NCI-H524 (cell line): ENCODE measurements around the gene ZRANB3.

Source experiments
- DNase-seq, 2 experiments: peaks; one replicate each; lab custom pipeline; 2025; lab: John Stamatoyannopoulos, UW

Gene ZRANB3

GRCh38 chr2:135252805-135253458 lies 278.1 kb downstream of the ZRANB3 start:
- no peak for DNase-seq

DNA sequence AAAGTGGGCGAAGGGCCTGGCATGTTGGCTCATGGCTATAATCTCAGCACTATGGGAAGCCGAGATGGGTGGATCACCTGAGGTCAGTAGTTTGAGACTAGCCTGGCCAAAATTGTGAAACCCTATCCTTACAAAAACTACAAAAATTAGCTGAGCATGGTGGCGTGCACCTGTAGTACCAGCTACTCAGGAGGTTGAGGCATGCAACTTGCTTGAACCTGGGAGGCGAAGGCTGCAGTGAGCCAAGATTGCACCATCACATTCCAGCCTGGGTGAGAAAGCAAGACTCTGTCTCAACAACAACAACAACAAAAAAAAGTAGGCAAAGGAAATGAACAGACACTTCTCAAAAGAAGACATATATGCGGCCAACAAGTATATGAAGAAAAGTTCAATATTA lies 282.4 kb downstream of the ZRANB3 start:
- DNase-seq: no peak

DNA sequence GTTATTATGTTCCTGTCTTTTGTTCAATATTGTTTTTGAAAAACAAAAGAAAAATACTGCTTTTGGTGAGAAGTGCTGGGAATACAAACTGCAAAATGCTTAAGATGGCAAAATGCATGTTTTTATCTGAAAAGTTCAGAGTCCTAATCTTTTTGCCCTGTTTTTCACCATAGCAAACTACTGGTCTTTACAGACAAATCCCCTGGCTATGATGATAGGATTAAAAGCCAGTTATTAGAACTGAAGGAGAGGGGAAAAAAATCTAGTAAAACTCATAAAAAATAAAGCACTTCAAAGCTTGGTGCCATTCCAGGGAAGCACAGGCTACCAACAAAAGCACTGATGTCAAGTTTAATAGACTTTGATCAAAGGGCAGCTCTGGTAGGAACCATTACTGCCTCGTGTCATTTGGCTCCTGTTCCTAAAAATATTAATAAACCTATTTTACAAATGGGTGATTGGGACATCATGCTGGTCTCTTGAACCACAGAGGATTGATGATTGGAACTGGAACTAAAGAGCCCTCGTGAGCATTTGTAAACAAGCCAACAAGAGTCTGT lies 284.2 kb downstream of the ZRANB3 start:
- no peak for DNase-seq

GRCh38 chr2:135245071-135245470 lies 285.9 kb downstream of the ZRANB3 start:
- no peak for DNase-seq

GRCh38 chr2:135238651-135239050 lies 292.4 kb downstream of the ZRANB3 start:
- DNase-seq: no peak

DNA sequence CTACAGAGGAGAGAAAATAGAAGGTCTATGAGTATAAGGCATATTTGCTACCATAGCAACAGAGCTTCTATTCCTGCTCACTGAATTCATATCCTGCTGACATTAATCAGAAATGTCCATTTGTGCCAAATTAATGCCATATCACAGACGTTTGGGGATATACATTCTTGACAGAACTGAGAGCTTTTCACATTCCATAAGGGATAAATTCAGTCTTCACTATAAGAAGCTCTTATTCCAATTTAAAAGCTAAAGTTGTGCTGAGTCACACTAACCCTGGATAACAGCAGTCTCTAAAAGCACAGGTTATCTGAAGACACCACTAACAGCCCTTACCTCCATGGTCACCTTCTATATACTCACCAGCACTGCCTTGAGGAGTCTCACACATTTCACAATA lies 300.9 kb downstream of the ZRANB3 start:
- DNase-seq: no peak

DNA sequence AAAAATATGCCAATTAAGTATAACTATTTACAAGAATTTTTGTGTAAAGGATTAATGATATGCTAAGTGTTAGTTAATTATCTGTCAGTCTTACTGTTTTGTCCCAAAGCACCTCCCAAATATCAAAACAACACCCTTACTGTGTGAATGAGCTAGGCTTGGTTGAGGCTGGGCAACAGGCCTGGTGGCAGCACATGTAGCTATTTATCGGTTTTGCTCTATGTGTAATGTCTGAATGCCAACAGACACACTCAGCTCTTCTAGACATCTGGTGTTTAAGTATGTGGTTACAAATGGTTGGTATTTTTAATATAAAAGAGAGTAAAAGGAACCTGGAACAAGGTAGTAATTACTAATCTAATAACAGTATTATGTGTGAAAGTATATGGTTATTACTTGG lies 303.6 kb downstream of the ZRANB3 start:
- no peak for DNase-seq

DNA sequence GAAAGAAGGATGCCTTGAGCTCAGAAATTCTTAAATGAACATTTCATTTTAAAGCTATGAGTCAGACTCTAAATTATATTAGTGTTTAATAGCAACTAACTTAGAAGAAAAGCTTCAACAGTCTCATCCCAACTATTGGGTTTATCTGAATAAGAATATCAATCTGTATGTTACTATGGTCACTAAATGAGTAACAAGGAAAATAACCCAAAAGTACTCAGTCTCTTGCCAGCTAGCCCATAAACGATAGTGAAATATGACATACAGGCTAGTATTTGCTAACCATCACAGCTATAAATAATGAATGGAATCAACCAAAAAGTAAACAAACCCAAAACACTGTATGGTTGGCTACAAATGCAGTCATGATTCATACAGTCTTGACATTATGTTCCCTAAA lies 304.1 kb downstream of the ZRANB3 start:
- no peak for DNase-seq

- no peak for DNase-seq
These were observed 305.2 kb downstream of the ZRANB3 start for GRCh38 chr2:135225781-135226180.

DNA sequence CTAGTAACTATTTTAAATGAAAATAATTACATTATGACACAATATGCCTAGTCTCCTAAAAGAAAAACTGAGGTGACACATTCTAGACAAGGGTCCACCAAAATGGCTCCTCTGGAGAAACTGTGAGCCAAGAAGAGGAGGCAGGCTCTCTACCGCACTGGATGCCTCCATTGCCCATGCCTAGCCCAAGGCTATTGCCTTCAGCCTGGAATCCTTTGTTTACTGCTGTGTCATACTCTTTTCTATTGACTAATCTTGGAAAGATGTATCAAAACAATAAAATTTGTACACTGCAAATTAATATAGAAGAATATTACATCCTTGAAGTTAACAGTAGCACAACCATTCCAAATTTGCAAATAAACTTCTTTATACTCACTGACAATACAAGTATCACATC lies 311.8 kb downstream of the ZRANB3 start:
- DNase-seq: no peak

DNA sequence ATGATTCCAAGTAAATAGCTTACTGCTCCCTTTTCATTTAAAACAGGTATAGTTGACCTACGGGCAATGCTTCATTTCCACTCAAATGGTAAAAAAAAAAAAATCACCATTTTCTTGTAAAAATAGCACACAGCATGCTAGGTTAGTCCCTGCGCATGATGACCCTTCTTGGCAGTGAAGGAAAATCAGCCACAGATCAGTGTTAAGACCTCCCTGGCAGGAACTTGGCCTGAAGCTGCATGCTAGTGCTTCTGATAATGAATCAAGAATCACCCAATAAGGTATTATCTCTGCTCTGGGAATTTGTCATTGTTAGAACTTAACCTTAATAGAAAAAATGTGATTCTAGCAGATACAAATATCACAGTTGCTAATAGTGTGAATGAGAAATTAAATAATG lies 312.6 kb downstream of the ZRANB3 start:
- DNase-seq: no peak

DNA sequence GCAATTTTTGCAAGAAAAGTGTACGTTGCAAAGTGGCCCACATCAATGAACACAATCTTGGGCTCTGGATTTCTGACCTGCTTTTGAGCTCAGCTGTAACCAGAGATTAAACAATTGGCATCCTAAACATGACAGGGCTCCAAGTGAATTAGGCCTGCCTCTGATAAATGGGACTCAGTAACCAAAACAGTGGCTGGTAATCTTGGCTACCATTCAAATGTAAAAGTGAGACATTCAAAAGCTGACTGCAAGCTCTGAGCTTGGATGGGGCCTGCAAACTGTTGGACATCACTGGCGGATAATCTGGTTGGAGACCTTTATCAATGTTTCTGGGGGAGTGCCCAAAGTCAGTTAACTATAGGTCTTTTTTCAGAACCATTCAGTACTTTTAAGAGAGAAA lies 318.3 kb downstream of the ZRANB3 start:
- DNase-seq: no peak

DNA sequence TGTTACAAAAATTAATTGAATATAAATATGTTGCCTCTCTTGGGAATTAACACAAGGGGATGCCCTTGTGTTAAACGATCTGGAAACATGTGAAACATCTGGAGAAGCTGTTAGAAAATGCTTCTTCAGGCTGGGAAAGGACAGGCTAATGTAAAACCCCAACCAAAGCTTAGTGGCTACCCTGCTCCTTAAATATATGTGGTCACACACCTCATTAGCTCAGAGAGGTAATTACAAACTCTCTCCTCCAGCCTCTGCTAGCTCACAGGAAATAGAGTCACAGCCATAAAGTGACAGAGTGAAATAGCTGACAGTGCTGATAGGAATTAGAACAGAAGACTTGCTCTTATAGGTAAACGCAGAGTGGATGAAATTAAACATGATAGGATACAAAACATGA lies 323.0 kb downstream of the ZRANB3 start:
- DNase-seq: peak in 1 of 2 experiments; percentile 30

DNA sequence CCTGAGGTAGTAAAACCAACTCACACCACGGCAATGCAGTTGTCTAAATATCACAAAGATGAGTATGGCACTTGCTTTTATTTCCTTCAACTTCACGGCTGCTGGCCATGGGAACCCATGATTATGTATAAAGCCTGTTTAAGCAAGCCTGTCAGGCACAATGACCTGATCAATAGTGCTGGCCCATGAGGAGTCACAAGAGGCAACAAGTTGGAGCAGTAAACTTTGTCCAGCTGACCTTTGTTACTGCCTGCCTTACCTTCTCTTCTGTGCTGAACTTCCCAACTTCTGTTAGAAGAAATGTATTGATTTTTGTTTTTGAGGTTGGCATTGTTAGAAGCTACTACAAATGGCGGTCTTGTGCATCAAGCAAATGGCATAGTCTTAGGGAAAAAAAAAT lies 327.1 kb downstream of the ZRANB3 start:
- DNase-seq: no peak

DNA sequence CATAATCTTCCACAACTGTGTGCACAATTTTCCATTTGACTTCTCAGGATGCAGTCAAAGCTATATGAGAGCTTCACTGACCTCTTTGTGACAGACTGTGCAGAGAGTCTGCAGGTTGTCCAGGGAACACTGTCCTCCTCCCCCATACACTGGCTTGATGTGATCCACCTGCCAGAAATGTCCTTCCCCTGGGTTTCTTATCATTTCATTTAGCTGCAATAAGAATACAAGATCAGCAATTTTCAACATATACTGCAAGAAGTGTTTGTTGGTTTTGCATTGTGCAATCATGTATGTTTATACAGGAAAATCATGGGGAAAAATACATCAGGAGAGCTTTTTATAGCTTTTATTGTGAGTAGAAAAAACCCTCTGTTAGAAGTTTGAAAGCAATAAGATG lies 328.3 kb downstream of the ZRANB3 start:
- no peak for DNase-seq

DNA sequence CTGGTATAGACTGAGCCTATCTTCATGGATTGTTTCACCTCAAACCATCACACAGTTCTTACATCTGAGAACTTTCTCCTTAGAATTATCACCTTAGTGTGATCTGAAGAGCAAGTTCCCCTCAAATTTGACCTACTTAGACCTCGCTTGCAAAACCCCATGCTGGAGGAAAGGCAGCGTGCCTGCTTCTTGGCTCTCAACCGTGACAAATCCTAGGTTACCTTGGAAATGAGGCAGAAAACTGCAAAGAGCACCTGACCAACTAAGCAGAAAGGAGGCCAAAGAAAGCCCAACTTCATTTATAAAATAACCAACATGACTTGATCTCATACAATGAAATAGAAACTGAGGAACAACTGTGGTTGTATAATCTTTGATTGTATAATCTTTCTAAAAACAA lies 332.5 kb downstream of the ZRANB3 start:
- no peak for DNase-seq

- no peak for DNase-seq
These were observed 340.2 kb downstream of the ZRANB3 start for GRCh38 chr2:135190799-135191198.

- no peak for DNase-seq
These were observed 341.9 kb downstream of the ZRANB3 start for GRCh38 chr2:135189148-135189547.

GRCh38 chr2:135187270-135187669 lies 343.7 kb downstream of the ZRANB3 start:
- DNase-seq: no peak

- DNase-seq: no peak
These were observed 345.0 kb downstream of the ZRANB3 start for GRCh38 chr2:135186054-135186453.

DNA sequence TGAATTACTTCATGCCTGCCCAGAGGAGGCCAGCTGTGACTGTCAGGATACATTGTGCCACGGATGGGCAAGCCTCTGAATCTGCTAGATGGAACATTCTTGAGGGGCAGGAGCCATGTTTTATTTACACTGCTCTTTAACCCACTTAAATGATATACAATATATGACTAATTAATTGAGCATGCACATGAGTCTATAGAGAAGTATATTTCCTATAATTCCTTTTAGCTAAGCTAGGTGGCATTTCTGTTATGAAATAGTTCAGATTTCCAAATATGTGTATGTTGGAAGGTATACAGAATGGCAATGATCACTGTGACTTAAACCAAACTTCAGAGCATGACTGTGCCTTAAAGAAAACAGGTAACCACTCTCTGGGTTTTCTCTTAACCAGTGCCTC lies 347.2 kb downstream of the ZRANB3 start:
- DNase-seq: no peak

DNA sequence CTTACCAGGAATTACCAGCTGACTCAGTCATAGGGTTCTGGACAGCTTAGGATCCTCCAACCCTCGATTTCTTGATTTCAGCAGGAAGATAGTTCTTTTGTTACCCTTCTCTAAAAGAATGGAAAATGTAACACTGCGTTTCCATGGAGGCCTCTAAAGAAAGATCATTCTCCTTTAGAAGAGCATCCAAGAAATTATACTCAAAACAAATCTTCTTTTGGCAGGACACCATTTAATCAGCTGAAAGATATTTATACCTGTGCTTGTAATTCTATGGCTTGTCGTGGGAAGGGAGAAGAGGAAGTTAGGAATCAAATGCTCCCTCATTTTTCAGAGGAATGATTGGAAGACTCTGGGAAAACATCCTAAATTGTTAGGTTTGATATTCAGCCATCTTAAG lies 348.4 kb downstream of the ZRANB3 start:
- DNase-seq: no peak

- peak; percentile 39 to 71 for DNase-seq
These were observed 348.8 kb downstream of the ZRANB3 start for GRCh38 chr2:135182190-135182589.

DNA sequence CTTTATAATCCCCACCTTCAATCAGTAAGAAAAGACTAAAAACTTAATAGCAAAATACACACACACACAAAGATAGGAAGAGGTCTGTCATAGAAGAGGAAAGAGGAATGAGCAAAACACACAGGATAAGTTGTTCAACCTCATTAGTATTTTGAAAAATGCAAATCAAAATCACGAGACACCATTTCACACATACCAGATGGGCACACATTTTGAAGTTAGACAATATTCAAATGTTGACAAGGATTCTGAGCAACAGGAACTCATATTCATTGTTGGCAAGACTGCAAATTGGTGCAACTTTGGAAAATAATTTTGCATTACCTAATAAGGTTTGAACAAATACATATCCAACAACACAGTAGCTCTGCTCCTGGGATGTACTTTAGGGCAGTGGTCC lies 351.3 kb downstream of the ZRANB3 start:
- DNase-seq: no peak
